ENCODE results near the gene DOCK2.

The DOCK2 gene

DNA sequence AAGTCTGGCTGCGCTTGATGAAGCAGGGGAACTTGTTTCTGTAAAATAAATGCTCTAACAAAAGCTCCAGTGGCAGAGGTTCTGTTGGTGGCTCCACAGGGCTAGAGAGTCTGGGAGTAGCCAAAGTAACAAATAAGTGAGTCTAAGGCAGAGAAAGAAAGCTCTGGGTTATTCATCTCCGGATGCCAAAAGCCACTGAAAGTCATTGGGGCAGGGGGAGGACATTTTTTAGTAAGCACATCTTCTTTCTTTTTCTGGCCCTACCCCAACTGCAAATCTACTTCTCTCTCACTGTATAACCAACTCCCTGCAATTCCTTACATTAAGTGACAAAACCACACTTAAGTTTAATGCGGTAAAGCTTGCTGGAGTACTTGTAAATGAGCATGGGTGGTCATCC, 201.6 kb downstream of the DOCK2 start:
- Mint-ChIP-seq H3K9me3 (no peaks in the 10 kb centered on the region), H3K27ac (peak overlapping the region; percentile 3), H3K36me3 (peaks cover 46% of the 10 kb centered on the region), H3K4me3 (no peak overlapping the region), H3K27me3 (no peaks in the 10 kb centered on the region), H3K4me1 (peaks cover 5% of the 10 kb centered on the region)
- DNase-seq (ENCODE audit: low spot score in 2 of 2) (no peak), ATAC-seq (ENCODE audit: low read depth) (no peak)

DNA sequence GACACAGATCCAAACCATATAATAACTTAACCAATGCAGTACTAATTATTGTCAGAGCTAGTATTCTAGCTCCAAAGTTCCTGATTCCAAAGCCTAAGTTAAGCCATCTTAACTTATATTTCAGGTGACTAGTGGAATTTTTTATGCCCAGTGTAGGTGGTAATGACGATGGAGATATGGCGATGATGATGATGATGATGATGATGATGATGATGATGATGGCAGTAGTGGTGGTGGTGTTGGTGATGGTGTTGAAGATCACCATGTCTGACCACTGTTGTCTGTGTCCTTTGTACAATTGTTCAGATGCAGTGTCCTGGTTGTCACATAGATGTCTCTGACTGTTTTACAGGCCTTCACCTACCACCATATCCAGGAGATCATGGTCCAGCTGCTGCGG, 203.3 kb downstream of the DOCK2 start:
- no peak overlapping the region for H3K4me3 Mint-ChIP-seq
- no peak overlapping the region for H3K27ac Mint-ChIP-seq
- peaks cover 7% of the 10 kb centered on the region for H3K4me1 Mint-ChIP-seq
- no peaks in the 10 kb centered on the region for H3K27me3 Mint-ChIP-seq
- no peak for ATAC-seq (ENCODE audit: low read depth)
- no peaks in the 10 kb centered on the region for H3K9me3 Mint-ChIP-seq
- no peak for DNase-seq (ENCODE audit: low spot score in 2 of 2)
- peaks cover 56% of the 10 kb centered on the region for H3K36me3 Mint-ChIP-seq

DNA sequence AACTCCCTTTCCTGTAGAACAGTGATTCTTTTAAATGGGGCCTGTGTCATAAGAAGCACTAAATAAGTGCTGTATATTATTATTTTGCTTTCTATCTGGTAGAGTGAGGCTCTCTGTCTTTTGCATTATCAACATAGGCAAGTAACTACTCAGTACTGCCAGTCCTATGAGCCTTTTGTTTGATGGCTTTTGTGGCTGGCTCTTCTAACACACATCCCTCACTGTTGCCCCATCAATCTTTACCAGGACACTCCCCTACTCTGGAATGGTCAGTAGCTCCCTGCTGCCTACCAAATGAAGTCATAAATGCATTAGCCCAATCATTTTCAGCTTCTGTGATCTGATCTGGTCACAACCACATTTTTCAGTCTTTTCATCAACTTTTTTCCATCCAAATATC, 205.6 kb downstream of the DOCK2 start:
- no peak for ATAC-seq (ENCODE audit: low read depth)
- H3K27ac Mint-ChIP-seq = peak overlapping the region; percentile 8

DNA sequence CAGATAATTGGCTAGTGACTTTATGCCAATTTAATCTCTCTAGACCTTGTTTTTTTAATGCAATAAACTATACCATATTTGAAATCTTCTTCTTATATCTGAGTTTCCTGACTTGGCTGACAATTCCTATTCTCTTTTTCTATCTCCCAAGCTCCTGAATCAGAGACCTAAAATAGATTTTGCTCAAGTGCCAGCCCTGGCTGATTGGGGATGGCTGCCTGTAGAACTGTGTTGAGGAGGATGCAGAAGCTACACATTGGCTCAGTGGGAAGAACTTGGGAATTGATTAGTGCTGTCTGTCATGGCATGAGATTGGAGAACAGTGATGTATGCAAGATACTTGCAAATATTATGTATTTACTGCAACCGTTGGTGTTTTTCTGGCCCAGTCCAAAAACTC, 210.4 kb downstream of the DOCK2 start:
- Mint-ChIP-seq H3K27me3 (no peaks in the 10 kb centered on the region), H3K9me3 (peaks cover 10% of the 10 kb centered on the region), H3K36me3 (peaks cover 77% of the 10 kb centered on the region), H3K4me1 (peaks cover 5% of the 10 kb centered on the region), H3K27ac (no peak overlapping the region), H3K4me3 (no peak overlapping the region)
- DNase-seq (ENCODE audit: low spot score in 2 of 2) (no peak), ATAC-seq (ENCODE audit: low read depth) (no peak)

More for the DNA sequence above, 205.6 kb downstream of the DOCK2 start:
- Mint-ChIP-seq H3K36me3 (peaks cover 67% of the 10 kb centered on the region), H3K4me3 (no peak overlapping the region), H3K27me3 (no peaks in the 10 kb centered on the region), H3K9me3 (peaks cover 2% of the 10 kb centered on the region), H3K4me1 (peaks cover 7% of the 10 kb centered on the region)
- no peak for DNase-seq (ENCODE audit: low spot score in 2 of 2)

GRCh38 chr5:169848271-169848670, 211.2 kb downstream of the DOCK2 start:
- H3K9me3 Mint-ChIP-seq = peaks cover 10% of the 10 kb centered on the region
- no peak for ATAC-seq (ENCODE audit: low read depth)

GRCh38 chr5:169848792-169849191, 211.7 kb downstream of the DOCK2 start:
- no peaks in the 10 kb centered on the region for H3K27me3 Mint-ChIP-seq
- H3K9me3 Mint-ChIP-seq = peaks cover 10% of the 10 kb centered on the region
- DNase-seq (ENCODE audit: low spot score in 2 of 2) = no peak
- H3K36me3 Mint-ChIP-seq = peaks cover 79% of the 10 kb centered on the region
- no peak overlapping the region for H3K27ac Mint-ChIP-seq
- H3K4me1 Mint-ChIP-seq = peaks cover 5% of the 10 kb centered on the region
- no peak for ATAC-seq (ENCODE audit: low read depth)
- no peak overlapping the region for H3K4me3 Mint-ChIP-seq

More at GRCh38 chr5:169848271-169848670, 211.2 kb downstream of the DOCK2 start:
- Mint-ChIP-seq H3K27ac (no peak overlapping the region), H3K4me3 (no peak overlapping the region), H3K36me3 (peaks cover 77% of the 10 kb centered on the region), H3K4me1 (peaks cover 5% of the 10 kb centered on the region), H3K27me3 (no peaks in the 10 kb centered on the region)
- DNase-seq (ENCODE audit: low spot score in 2 of 2) = no peak

- H3K4me1 Mint-ChIP-seq = peaks cover under 1% of the 10 kb centered on the region
- DNase-seq (ENCODE audit: low spot score in 2 of 2) (no peak), ATAC-seq (ENCODE audit: low read depth) (no peak)
- no peak overlapping the region for H3K4me3 Mint-ChIP-seq
- peaks cover 72% of the 10 kb centered on the region for H3K36me3 Mint-ChIP-seq
- H3K27ac Mint-ChIP-seq = no peak overlapping the region
- no peaks in the 10 kb centered on the region for H3K27me3 Mint-ChIP-seq
- peaks cover 10% of the 10 kb centered on the region for H3K9me3 Mint-ChIP-seq
Measured at GRCh38 chr5:169850409-169850808, 213.3 kb downstream of the DOCK2 start.

DNA sequence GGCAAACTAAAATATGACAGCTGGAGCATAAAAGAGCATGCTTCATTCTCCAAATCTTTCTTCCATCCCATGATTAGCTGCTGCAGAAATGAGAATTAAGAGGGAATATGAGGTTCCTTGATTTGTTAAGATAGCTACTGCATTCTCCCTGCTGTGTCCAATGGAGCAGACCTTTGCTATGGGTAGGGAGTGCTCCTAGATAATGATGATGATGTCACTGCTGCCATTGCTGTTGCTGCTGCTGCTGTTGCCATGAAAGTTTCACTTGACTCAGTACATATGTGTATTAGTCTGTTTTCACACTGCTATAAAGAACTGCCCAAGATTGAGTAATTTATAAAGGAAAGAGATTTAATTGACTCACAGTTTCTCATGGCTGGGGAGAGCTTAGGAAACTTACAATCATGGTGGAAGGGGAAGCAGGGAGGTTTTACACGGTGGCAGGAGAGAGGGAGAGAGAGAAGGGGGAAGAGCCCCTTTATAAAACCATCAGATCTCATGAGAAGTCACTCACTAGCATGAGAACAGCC, 214.3 kb downstream of the DOCK2 start:
- Mint-ChIP-seq H3K4me3 (no peak overlapping the region), H3K36me3 (peaks cover 77% of the 10 kb centered on the region), H3K27ac (peak overlapping the region; percentile 19), H3K4me1 (peaks cover 4% of the 10 kb centered on the region), H3K27me3 (no peaks in the 10 kb centered on the region), H3K9me3 (peaks cover 10% of the 10 kb centered on the region)
- DNase-seq (ENCODE audit: low spot score in 2 of 2) = no peak
- no peak for ATAC-seq (ENCODE audit: low read depth)

DNA sequence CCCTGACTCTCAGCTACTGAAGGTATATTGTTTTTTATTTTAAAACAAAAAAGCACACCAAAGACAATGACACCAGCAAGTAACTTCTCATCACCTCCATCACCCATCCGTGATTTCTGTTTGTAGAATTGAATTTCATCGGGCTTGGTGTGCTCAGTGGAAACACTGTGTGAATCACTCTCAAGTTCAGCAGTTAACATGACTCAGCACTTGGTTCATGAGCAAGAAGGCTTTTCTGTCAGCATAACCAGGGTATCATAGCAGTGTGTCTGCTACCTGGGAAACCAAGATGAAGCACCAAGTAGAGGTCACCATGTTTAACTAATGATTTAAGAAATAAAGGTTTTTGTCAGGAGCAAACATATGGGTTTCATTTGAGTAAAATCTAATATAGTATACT, 219.5 kb downstream of the DOCK2 start:
- Mint-ChIP-seq H3K36me3 (peaks cover 37% of the 10 kb centered on the region), H3K4me1 (peaks cover 18% of the 10 kb centered on the region), H3K9me3 (no peaks in the 10 kb centered on the region), H3K27me3 (no peaks in the 10 kb centered on the region), H3K4me3 (no peak overlapping the region), H3K27ac (no peak overlapping the region)
- no peak for ATAC-seq (ENCODE audit: low read depth)
- DNase-seq (ENCODE audit: low spot score in 2 of 2) = no peak

DNA sequence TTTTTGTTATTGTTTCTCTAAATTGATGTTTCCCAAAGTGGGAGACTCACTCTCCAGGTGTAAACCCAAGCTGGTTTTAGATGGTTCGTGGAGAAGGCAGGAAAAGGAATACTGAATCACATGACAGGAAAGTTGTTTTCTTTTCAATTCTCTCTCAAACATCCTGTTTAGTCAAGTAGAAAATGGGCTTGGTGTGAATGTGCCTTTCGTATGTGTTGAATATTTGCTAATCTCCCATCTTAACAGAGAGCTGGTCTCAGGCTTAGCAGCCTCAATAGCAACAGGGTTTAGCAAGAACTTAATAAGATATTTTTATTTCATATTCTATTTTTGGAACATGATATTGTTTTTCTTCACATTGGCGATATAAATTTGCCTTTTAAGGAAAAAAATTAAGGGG, 223.5 kb downstream of the DOCK2 start:
- H3K9me3 Mint-ChIP-seq = no peaks in the 10 kb centered on the region
- no peak overlapping the region for H3K4me3 Mint-ChIP-seq
- peaks cover 17% of the 10 kb centered on the region for H3K4me1 Mint-ChIP-seq
- no peaks in the 10 kb centered on the region for H3K27me3 Mint-ChIP-seq
- H3K36me3 Mint-ChIP-seq = peaks cover 14% of the 10 kb centered on the region
- DNase-seq (ENCODE audit: low spot score in 2 of 2) (no peak), ATAC-seq (ENCODE audit: low read depth) (no peak)
- H3K27ac Mint-ChIP-seq = peak overlapping the region; percentile 52

DNA sequence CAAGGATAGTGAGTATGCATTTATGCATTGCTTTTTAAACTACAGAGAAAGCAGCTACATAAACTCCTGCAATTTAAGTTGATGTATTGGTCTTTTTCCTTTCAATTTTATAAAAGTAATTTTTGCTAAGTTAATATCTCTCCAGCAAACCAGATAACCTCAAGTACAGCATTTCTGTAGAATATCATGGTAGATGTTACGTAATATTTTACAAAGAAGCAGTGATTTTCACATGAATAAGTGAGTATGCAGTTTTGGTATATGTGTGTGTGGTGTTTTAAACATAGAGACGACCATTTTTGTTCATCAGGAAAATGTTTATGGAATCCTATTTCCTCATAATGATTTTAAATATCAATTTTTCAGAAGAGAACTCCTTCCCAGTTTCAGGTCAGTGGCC, 224.4 kb downstream of the DOCK2 start:
- Mint-ChIP-seq H3K27ac (no peak overlapping the region), H3K36me3 (peaks cover 16% of the 10 kb centered on the region), H3K27me3 (no peaks in the 10 kb centered on the region), H3K4me3 (no peak overlapping the region), H3K4me1 (peaks cover 17% of the 10 kb centered on the region), H3K9me3 (no peaks in the 10 kb centered on the region)
- ATAC-seq (ENCODE audit: low read depth) = no peak
- no peak for DNase-seq (ENCODE audit: low spot score in 2 of 2)

GRCh38 chr5:169861934-169862333, 224.9 kb downstream of the DOCK2 start:
- no peak overlapping the region for H3K27ac Mint-ChIP-seq
- H3K4me1 Mint-ChIP-seq = peaks cover 17% of the 10 kb centered on the region
- DNase-seq (ENCODE audit: low spot score in 2 of 2) = no peak
- peaks cover 18% of the 10 kb centered on the region for H3K36me3 Mint-ChIP-seq
- no peak overlapping the region for H3K4me3 Mint-ChIP-seq
- H3K9me3 Mint-ChIP-seq = no peaks in the 10 kb centered on the region
- no peaks in the 10 kb centered on the region for H3K27me3 Mint-ChIP-seq
- no peak for ATAC-seq (ENCODE audit: low read depth)

DNA sequence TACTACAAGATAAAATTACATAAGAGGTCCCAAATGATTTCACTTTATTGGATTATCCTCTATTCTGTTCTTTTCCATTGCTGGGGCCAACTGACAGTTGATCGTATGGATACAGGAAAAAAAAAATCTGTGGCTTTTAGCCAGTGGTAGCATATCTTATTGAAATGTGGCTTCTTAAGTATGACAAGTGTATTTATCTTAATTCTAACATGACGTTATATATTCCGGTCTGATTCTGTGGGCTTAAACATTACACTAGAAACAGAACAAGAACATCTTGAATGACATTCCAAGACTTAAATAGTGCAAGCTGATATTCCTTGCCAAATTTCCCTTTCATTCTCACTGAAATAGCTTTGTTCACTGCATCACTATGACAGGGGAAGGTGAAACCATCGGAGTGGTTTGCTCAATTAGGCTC, 225.3 kb downstream of the DOCK2 start:
- peaks cover 19% of the 10 kb centered on the region for H3K4me1 Mint-ChIP-seq
- no peaks in the 10 kb centered on the region for H3K27me3 Mint-ChIP-seq
- H3K36me3 Mint-ChIP-seq = peaks cover 19% of the 10 kb centered on the region
- H3K27ac Mint-ChIP-seq = no peak overlapping the region
- no peak overlapping the region for H3K4me3 Mint-ChIP-seq
- DNase-seq (ENCODE audit: low spot score in 2 of 2) (no peak), ATAC-seq (ENCODE audit: low read depth) (no peak)
- H3K9me3 Mint-ChIP-seq = no peaks in the 10 kb centered on the region

GRCh38 chr5:169864483-169864882, 227.4 kb downstream of the DOCK2 start:
- no peaks in the 10 kb centered on the region for H3K9me3 Mint-ChIP-seq
- H3K27me3 Mint-ChIP-seq = no peaks in the 10 kb centered on the region
- no peak for ATAC-seq (ENCODE audit: low read depth)
- no peak for DNase-seq (ENCODE audit: low spot score in 2 of 2)
- H3K36me3 Mint-ChIP-seq = peaks cover 30% of the 10 kb centered on the region
- H3K27ac Mint-ChIP-seq = no peak overlapping the region
- peaks cover 17% of the 10 kb centered on the region for H3K4me1 Mint-ChIP-seq
- H3K4me3 Mint-ChIP-seq = no peak overlapping the region

- Mint-ChIP-seq H3K36me3 (peaks cover 38% of the 10 kb centered on the region), H3K27ac (no peak overlapping the region)
Measured at GRCh38 chr5:169867347-169867746, 230.3 kb downstream of the DOCK2 start.

More at GRCh38 chr5:169867347-169867746, 230.3 kb downstream of the DOCK2 start:
- no peaks in the 10 kb centered on the region for H3K27me3 Mint-ChIP-seq
- ATAC-seq (ENCODE audit: low read depth) = no peak
- DNase-seq (ENCODE audit: low spot score in 2 of 2) = no peak
- H3K9me3 Mint-ChIP-seq = no peaks in the 10 kb centered on the region
- H3K4me3 Mint-ChIP-seq = no peak overlapping the region
- H3K4me1 Mint-ChIP-seq = peaks cover 15% of the 10 kb centered on the region

Data from memory B cell (primary cell).